Measurements from ENCODE around the gene ERAP2.

The ERAP2 gene

GRCh38 chr5:96943799-96944198 is 67.5 kb downstream of the ERAP2 start:
- no peak for TF ChIP-seq CTCF (conservative IDR thresholded peaks at IDR 0.05; ENCODE audit: low read depth, low read length)
- DNase-seq (ENCODE audit: low read depth): no peak

DNA sequence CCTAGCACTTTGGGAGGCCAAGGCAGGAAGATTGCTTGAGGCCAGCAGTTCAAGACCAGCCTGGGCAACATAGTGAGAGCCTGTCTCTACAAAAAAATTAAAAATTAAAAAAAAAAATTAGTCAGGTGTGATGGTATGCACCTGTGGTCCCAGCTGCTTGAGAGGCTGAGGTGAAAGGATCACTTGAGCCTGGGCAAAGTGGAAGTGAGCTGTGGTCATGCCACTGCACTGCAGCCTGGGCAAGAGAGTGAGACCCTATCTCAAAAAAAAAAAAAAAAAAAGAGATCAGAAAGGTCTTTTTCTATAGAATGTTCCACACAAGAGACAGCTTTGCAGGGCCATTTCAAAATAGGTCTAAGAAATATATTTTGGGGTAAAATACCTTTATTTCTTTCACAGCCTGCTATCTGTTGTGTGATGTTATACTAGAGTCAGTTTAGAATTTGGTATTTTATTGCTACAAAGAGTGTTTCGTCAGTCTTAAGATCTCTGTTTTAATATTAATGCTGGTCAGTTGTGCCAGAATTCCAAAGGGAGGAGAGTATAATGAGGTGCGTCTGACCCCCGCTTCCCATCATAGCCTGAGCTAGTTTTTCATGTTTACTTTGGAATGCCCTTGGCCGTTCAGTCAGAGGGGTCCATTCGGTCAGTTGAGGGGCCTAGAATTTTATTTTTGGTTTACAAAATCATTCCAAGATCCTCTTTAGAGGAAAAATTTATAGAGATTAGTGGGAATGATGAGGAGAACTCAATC is 69.0 kb downstream of the ERAP2 start:
- no peak for DNase-seq (ENCODE audit: low read depth)
- H3K4me3 ChIP-seq (ENCODE audit: low read length): no peak overlapping the region
- no peak for TF ChIP-seq CTCF (conservative IDR thresholded peaks at IDR 0.05; ENCODE audit: low read depth, low read length)

More at GRCh38 chr5:96943799-96944198, 67.5 kb downstream of the ERAP2 start:
- no peak overlapping the region for H3K4me3 ChIP-seq (ENCODE audit: low read length)

DNA sequence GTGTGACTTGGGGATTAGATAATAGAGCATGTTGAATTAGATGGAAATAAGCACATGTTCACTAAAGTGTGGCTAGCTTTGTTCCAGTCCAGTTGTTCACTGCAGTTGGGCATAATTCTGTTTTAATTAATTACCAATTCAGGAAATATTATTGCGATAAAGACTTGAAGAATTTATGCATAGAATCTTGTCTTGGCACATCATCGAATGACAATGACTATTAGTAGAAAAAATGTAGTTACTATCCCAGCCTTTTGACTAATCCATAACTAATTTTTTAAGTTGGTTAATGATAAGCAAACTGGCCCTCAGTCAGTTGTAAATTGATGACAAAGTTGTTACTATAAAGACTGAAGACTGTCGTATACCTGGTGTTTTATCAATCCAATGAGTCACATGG is 70.1 kb downstream of the ERAP2 start:
- DNase-seq (ENCODE audit: low read depth): no peak
- H3K4me3 ChIP-seq (ENCODE audit: low read length): no peak overlapping the region
- TF ChIP-seq CTCF (conservative IDR thresholded peaks at IDR 0.05; ENCODE audit: low read depth, low read length): no peak

- H3K4me3 ChIP-seq (ENCODE audit: low read length): no peak overlapping the region
- no peak for TF ChIP-seq CTCF (conservative IDR thresholded peaks at IDR 0.05; ENCODE audit: low read depth, low read length)
- no peak for DNase-seq (ENCODE audit: low read depth)
Measured at GRCh38 chr5:96952118-96952750, 75.9 kb downstream of the ERAP2 start.

DNA sequence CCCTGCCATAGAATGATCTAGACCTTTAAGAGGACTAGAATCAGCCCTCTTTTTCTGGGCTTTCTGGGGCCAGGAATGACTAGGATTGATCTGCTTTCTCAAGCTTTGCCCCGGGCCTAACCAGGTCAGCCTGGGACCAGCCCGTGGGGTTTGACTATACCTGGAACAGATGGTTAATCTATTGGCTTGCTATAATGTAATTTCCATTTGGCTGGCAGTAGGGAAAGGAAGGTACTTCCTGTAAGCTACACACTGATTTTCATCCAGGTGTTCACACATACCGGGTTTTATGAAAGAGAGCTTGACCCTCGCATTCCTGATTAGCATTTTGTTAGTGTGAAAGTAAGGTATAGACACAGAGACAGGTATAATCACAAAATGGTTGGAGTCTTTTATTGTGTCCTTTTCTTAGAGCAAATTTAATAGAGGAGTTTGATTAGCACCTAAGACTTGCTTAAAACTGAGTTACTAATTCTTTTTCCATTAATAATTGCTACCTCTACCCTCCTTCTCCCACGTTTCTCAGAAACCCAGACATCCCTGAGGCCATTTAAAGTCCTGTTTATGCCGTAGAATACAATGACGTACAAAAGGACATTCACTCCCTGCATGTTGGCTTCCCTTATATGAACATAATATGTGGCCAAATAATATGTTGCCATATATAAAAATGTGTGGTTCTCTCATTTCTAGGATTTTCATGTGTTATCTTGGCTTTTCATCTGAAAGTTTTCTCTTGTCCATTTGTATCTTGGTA is 76.9 kb downstream of the ERAP2 start:
- TF ChIP-seq CTCF (conservative IDR thresholded peaks at IDR 0.05; ENCODE audit: low read depth, low read length): no peak
- no peak overlapping the region for H3K4me3 ChIP-seq (ENCODE audit: low read length)
- DNase-seq (ENCODE audit: low read depth): no peak

GRCh38 chr5:96957254-96958049 is 81.2 kb downstream of the ERAP2 start:
- no peak for DNase-seq (ENCODE audit: low read depth)
- no peak for TF ChIP-seq CTCF (conservative IDR thresholded peaks at IDR 0.05; ENCODE audit: low read depth, low read length)
- no peak overlapping the region for H3K4me3 ChIP-seq (ENCODE audit: low read length)
